A549 (cell line): ENCODE data around the gene CEBPG.

ENCODE experiments used
- BHLHE40 ChIP-seq: IDR thresholded peaks from 2 replicates; pipeline ENCODE4 v1.6.1; 2012; ENCODE audit warnings: low read depth, low read length, inconsistent platforms
- CEBPB ChIP-seq, 2 experiments: fragments of >200 bp in 1 of 2; sonication (Bioruptor Twin) in 1 of 2; formaldehyde crosslinking in 1 of 2; IDR thresholded peaks; 2 replicates each; pipeline ENCODE4 v1.6.1; 2012 to 2016
- CTCF ChIP-seq: fragments of >200 bp; sonication (Bioruptor Twin); formaldehyde crosslinking; IDR thresholded peaks from 3 replicates; pipeline ENCODE4 v1.5.1; 2016
- HMGXB4 ChIP-seq: fragments of 250-450 bp; sonication (Bioruptor Pico); IDR thresholded peaks from 2 replicates; pipeline ENCODE4 v1.5.0; 2021; ENCODE audit warnings: mild to moderate bottlenecking, moderate library complexity, borderline replicate concordance
- SREBF2 ChIP-seq: fragments of 450-650 bp; IDR thresholded peaks from 2 replicates; pipeline ENCODE4 v1.6.1; 2014; ENCODE audit warnings: mild to moderate bottlenecking, moderate library complexity
- USF2 ChIP-seq: fragments of 450-650 bp; IDR thresholded peaks from 2 replicates; pipeline ENCODE4 v1.6.1; 2014; ENCODE audit warnings: antibody characterized with exemption

GRCh38 chr19:33409906-33410685, 36.6 kb downstream of the CEBPG start:
- TF ChIP-seq CTCF = no peak
- TF ChIP-seq HMGXB4 (CRISPR knock-in tag) = no peak
- TF ChIP-seq USF2 = no peak
- TF ChIP-seq SREBF2 = no peak
- no peak for TF ChIP-seq BHLHE40
- TF ChIP-seq CEBPB (IDR thresholded peaks at IDR 0.05) = no peak
